Measurements from ENCODE around the gene CLCN3. TPM values are rescaled to one million over a fixed set of nuclear protein-coding genes. Genes with fewer than 3 reads are reported as not detected.

CLCN3 gene
- total and polyA plus RNA-seq, 10 of the 15 experiments (the other 5 are each of a cell fraction or from before 2014, with no cell fraction given), result 4.0 to 22.8 (median 11.8) TPM

GRCh38 chr4:169768385-169768784 lies 148.0 kb downstream of the CLCN3 start (continued):
- TF ChIP-seq NKRF (conservative IDR thresholded peaks at IDR 0.05), result no peak

GRCh38 chr4:169770416-169770815 lies 150.0 kb downstream of the CLCN3 start:
- SMC1A ChIA-PET (ENCODE audit: uncharacterized antibody, unreplicated experiment), result interaction anchor here (0.7 kb wide), 1 partner anchor 382 kb away, joined by 3 read pairs; no protein-coding TSS in a partner anchor
- Histone ChIP-seq H3K9ac (ENCODE audit: control insufficient read depth, insufficient read depth, low read length) (no peak overlapping the region), H2AFZ (ENCODE audit: control insufficient read depth, low read depth, low read length) (no peak overlapping the region), H3K27ac (ENCODE audit: control insufficient read depth, insufficient read depth) (no peak overlapping the region), H3K36me3 (ENCODE audit: control insufficient read depth in 2 of 2, insufficient read depth in 2 of 2, low read length in 1 of 2) (no peaks in the 10 kb centered on the region), H4K20me1 (ENCODE audit: control insufficient read depth, insufficient read depth) (no peaks in the 10 kb centered on the region), H3K9me3 (replicated peaks; ENCODE audit: control insufficient read depth, insufficient read depth, low read length) (no peaks in the 10 kb centered on the region), H3K4me3 (no peak overlapping the region), H3K27me3 (replicated peaks in 1 of 2; ENCODE audit: control insufficient read depth in 2 of 2, insufficient read depth in 2 of 2, low read length in 1 of 2) (no peaks in the 10 kb centered on the region), H3K79me2 (ENCODE audit: control insufficient read depth, insufficient read depth, low read length) (no peaks in the 10 kb centered on the region), H3K4me2 (ENCODE audit: control insufficient read depth, insufficient read depth) (no peak overlapping the region), H3K4me1 (ENCODE audit: control insufficient read depth, insufficient read depth, low read length) (no peaks in the 10 kb centered on the region; the same call in 1 of the 2 replicates)
- FAIRE-seq (no peak), DNase-seq (ENCODE audit: low read depth, low spot score) (no peak), ATAC-seq (no peak)
- CTCF ChIA-PET, result no interaction called here
- in situ Hi-C loops (cut with MboI) (no loop called here), intact Hi-C loops (cut with micrococcal nuclease; ENCODE audit: unreplicated experiment) (no loop called here)
- no TSS peak for BruUV-seq (replicated peaks)
- RAD21 ChIA-PET (ENCODE audit: unreplicated experiment), result no interaction called here
- POLR2A ChIA-PET, result interaction anchor here (0.7 kb wide), 1 partner anchor 150 kb away, joined by 3 read pairs; no protein-coding TSS in a partner anchor
- TF ChIP-seq RUNX3 (IDR thresholded peaks at IDR 0.05; ENCODE audit: low read length), result no peak
- no peak for TF ChIP-seq ZBTB40 (IDR thresholded peaks at IDR 0.05; ENCODE audit: borderline replicate concordance)
- no peak for TF ChIP-seq ELK1 (IDR thresholded peaks at IDR 0.05; ENCODE audit: low read depth, low read length)
- TF ChIP-seq MYB (IDR thresholded peaks at IDR 0.05; ENCODE audit: borderline replicate concordance, low read depth, low read length), result no peak
- no peak for TF ChIP-seq ZSCAN29 (IDR thresholded peaks at IDR 0.05)
- no peak for TF ChIP-seq ZNF592 (IDR thresholded peaks at IDR 0.05)
- no peak for TF ChIP-seq PAX5 (IDR thresholded peaks at IDR 0.05; ENCODE audit: borderline replicate concordance, low read depth, low read length)
- TF ChIP-seq TAF1 (IDR thresholded peaks at IDR 0.05; ENCODE audit: borderline replicate concordance, low read depth, low read length), result no peak
- no peak for TF ChIP-seq LARP7 (IDR thresholded peaks at IDR 0.05)
- TF ChIP-seq BRCA1 (IDR thresholded peaks at IDR 0.05; ENCODE audit: low read depth, low read length), result no peak
- TF ChIP-seq NFYA (IDR thresholded peaks at IDR 0.05; ENCODE audit: borderline replicate concordance, low read depth, low read length), result no peak
